ENCODE results near the gene ABCB1.

ABCB1 gene

DNA sequence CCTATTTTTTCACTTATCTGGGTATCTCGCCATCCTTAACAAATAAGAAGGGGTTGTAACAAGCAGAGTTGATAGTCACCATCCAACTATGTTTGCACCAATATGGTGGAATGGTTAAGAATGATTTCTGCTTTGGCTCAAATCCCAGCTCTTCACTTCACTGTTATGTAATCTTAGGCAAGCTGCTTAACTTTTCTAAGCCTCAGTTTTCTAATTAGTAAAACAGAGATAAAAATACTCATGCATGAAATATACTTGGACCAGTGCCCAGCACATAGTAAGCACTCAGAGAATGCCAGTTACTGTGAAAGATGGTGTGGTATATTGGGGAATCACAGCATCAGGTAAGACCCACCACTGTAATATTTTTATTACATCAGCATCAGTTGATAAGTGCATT lies 33.6 kb downstream of the ABCB1 start:
- H3F3A ChIP-seq (ENCODE audit: insufficient read depth, low read length): no peaks in the 10 kb centered on the region
- no peaks in the 10 kb centered on the region for H3K27me3 ChIP-seq (replicated peaks; ENCODE audit: insufficient read depth, low read length)
- H3K4me2 ChIP-seq (ENCODE audit: low read depth, low read length): no peak overlapping the region
- TF ChIP-seq EZH2phosphoT487 (IDR thresholded peaks at IDR 0.05; ENCODE audit: low read length): no peak
- TF ChIP-seq CTCF (IDR thresholded peaks at IDR 0.05; ENCODE audit: low read length): no peak
- TF ChIP-seq EZH2 (optimal IDR thresholded peaks at IDR 0.05; ENCODE audit: low read depth, low read length): no peak
- no peaks in the 10 kb centered on the region for H3K79me2 ChIP-seq (ENCODE audit: low read length)
- DNase-seq: no peak
- H3K9me2 ChIP-seq (replicated peaks; ENCODE audit: insufficient read depth, low read length): no peaks in the 10 kb centered on the region
- no peaks in the 10 kb centered on the region for H3K4me1 ChIP-seq (ENCODE audit: low read length)
- no peak overlapping the region for H2AFZ ChIP-seq (ENCODE audit: low read length)
- H3K36me3 ChIP-seq (replicated peaks; ENCODE audit: insufficient read depth, low read length): no peaks in the 10 kb centered on the region
- H4K20me1 ChIP-seq (ENCODE audit: insufficient read depth, low read length): no peaks in the 10 kb centered on the region
- no peaks in the 10 kb centered on the region for H3K9me3 ChIP-seq (replicated peaks; ENCODE audit: insufficient read depth, low read length)
- H3K27ac ChIP-seq (ENCODE audit: low read length): no peak overlapping the region
- H3K9ac ChIP-seq (ENCODE audit: low read length): no peak overlapping the region
- no peak overlapping the region for H3K4me3 ChIP-seq (ENCODE audit: low read length)

- Histone ChIP-seq H3K36me3 (replicated peaks; ENCODE audit: insufficient read depth, low read length) (no peaks in the 10 kb centered on the region), H3K4me1 (ENCODE audit: low read length) (no peaks in the 10 kb centered on the region), H3K4me3 (ENCODE audit: low read length) (no peak overlapping the region), H3K79me2 (ENCODE audit: low read length) (no peaks in the 10 kb centered on the region), H3K9me3 (replicated peaks; ENCODE audit: insufficient read depth, low read length) (no peaks in the 10 kb centered on the region), H3K9ac (ENCODE audit: low read length) (no peak overlapping the region), H3K4me2 (ENCODE audit: low read depth, low read length) (no peak overlapping the region), H4K20me1 (ENCODE audit: insufficient read depth, low read length) (no peaks in the 10 kb centered on the region), H3K27ac (ENCODE audit: low read length) (no peak overlapping the region), H3K27me3 (replicated peaks; ENCODE audit: insufficient read depth, low read length) (no peaks in the 10 kb centered on the region), H3K9me2 (replicated peaks; ENCODE audit: insufficient read depth, low read length) (no peaks in the 10 kb centered on the region), H2AFZ (ENCODE audit: low read length) (no peak overlapping the region), H3F3A (ENCODE audit: insufficient read depth, low read length) (no peaks in the 10 kb centered on the region)
- TF ChIP-seq EZH2phosphoT487 (IDR thresholded peaks at IDR 0.05; ENCODE audit: low read length) (no peak), CTCF (IDR thresholded peaks at IDR 0.05; ENCODE audit: low read length) (no peak), EZH2 (optimal IDR thresholded peaks at IDR 0.05; ENCODE audit: low read depth, low read length) (no peak)
- DNase-seq: no peak
Measured at GRCh38 chr7:87566311-87566900, 34.3 kb downstream of the ABCB1 start.

- H3K9ac ChIP-seq (ENCODE audit: low read length): no peak overlapping the region
- no peaks in the 10 kb centered on the region for H3F3A ChIP-seq (ENCODE audit: insufficient read depth, low read length)
- TF ChIP-seq CTCF (IDR thresholded peaks at IDR 0.05; ENCODE audit: low read length) (no peak), EZH2 (optimal IDR thresholded peaks at IDR 0.05; ENCODE audit: low read depth, low read length) (no peak), EZH2phosphoT487 (IDR thresholded peaks at IDR 0.05; ENCODE audit: low read length) (no peak)
- no peak overlapping the region for H3K4me2 ChIP-seq (ENCODE audit: low read depth, low read length)
- no peaks in the 10 kb centered on the region for H4K20me1 ChIP-seq (ENCODE audit: insufficient read depth, low read length)
- no peaks in the 10 kb centered on the region for H3K9me2 ChIP-seq (replicated peaks; ENCODE audit: insufficient read depth, low read length)
- no peak for DNase-seq
- H3K79me2 ChIP-seq (ENCODE audit: low read length): no peaks in the 10 kb centered on the region
- no peaks in the 10 kb centered on the region for H3K36me3 ChIP-seq (replicated peaks; ENCODE audit: insufficient read depth, low read length)
- no peaks in the 10 kb centered on the region for H3K27me3 ChIP-seq (replicated peaks; ENCODE audit: insufficient read depth, low read length)
- H3K9me3 ChIP-seq (replicated peaks; ENCODE audit: insufficient read depth, low read length): no peaks in the 10 kb centered on the region
- H3K27ac ChIP-seq (ENCODE audit: low read length): no peak overlapping the region
- H2AFZ ChIP-seq (ENCODE audit: low read length): no peak overlapping the region
- no peak overlapping the region for H3K4me3 ChIP-seq (ENCODE audit: low read length)
- H3K4me1 ChIP-seq (ENCODE audit: low read length): no peaks in the 10 kb centered on the region
Measured at GRCh38 chr7:87565877-87566276, 34.8 kb downstream of the ABCB1 start.

All from MM.1S (cell line).